Loucy (cell line): ENCODE data around the gene ACOXL.

Experiments used
- H2AFZ ChIP-seq: fragments of 200-600 bp; sonication (generic); 2 replicates; pipeline ENCODE4 v1.6.0; 2016; ENCODE audit warnings: antibody characterized with exemption, mild to moderate bottlenecking, low read length, moderate library complexity
- H3F3A ChIP-seq: fragments of 200-600 bp; 2 replicates; pipeline ENCODE4 v1.6.0; 2016; ENCODE audit warnings: antibody characterized with exemption, low read depth, mild to moderate bottlenecking
- H3K27me3 ChIP-seq: fragments of 200-600 bp; sonication (generic); 2 replicates; pipeline ENCODE4 v1.6.1; 2014; ENCODE audit warnings: low read length, mild to moderate bottlenecking; ENCODE audit not compliant: insufficient read depth, poor library complexity, severe bottlenecking
- H3K36me3 ChIP-seq: fragments of 200-600 bp; sonication (generic); 2 replicates; pipeline ENCODE4 v1.6.1; 2016; ENCODE audit warnings: low read length; ENCODE audit not compliant: insufficient read depth
- H3K4me1 ChIP-seq: fragments of 200-600 bp; sonication (generic); 2 replicates; pipeline ENCODE4 v1.5.1; 2014; ENCODE audit warnings: low read length, mild to moderate bottlenecking; ENCODE audit not compliant: insufficient read depth, poor library complexity, severe bottlenecking
- H3K4me2 ChIP-seq: fragments of 200-600 bp; sonication (generic); 2 replicates; pipeline ENCODE4 v1.6.0; 2014; ENCODE audit warnings: antibody characterized with exemption, low read length, low read depth, mild to moderate bottlenecking; ENCODE audit not compliant: poor library complexity, severe bottlenecking
- H3K4me3 ChIP-seq: fragments of 200-600 bp; sonication (generic); 2 replicates; pipeline ENCODE4 v1.5.1; 2014; ENCODE audit warnings: low read length, mild to moderate bottlenecking, mixed read lengths; ENCODE audit not compliant: poor library complexity, severe bottlenecking
- H3K79me2 ChIP-seq: fragments of 200-600 bp; sonication (generic); 2 replicates; pipeline ENCODE4 v1.6.1; 2014; ENCODE audit warnings: low read length; ENCODE audit not compliant: insufficient read depth
- H3K9ac ChIP-seq: fragments of 200-600 bp; sonication (generic); 2 replicates; pipeline ENCODE4 v1.6.0; 2014; ENCODE audit warnings: mild to moderate bottlenecking, low read depth, low read length, moderate library complexity; ENCODE audit not compliant: poor library complexity, severe bottlenecking
- H3K9me2 ChIP-seq: fragments of 200-600 bp; sonication (generic); replicated peaks from 2 replicates; pipeline ENCODE4 v1.6.1; 2016; ENCODE audit warnings: low read depth, low read length, mixed read lengths
- H3K9me3 ChIP-seq: fragments of 200-600 bp; sonication (generic); 2 replicates; pipeline ENCODE4 v1.6.1; 2014; ENCODE audit warnings: mild to moderate bottlenecking, antibody characterized with exemption, low read length, low read depth; ENCODE audit not compliant: insufficient read depth
- H4K20me1 ChIP-seq: fragments of 200-600 bp; sonication (generic); 2 replicates; pipeline ENCODE4 v1.6.0; 2014; ENCODE audit warnings: antibody characterized with exemption, low read length, mild to moderate bottlenecking; ENCODE audit not compliant: insufficient read depth, poor library complexity, severe bottlenecking
- CTCF ChIP-seq: fragments of 200-600 bp; sonication (generic); conservative IDR thresholded peaks from 2 replicates; pipeline ENCODE4 v1.5.1; 2014; ENCODE audit warnings: mild to moderate bottlenecking, antibody characterized with exemption, low read length
- EZH2phosphoT487 ChIP-seq: fragments of 200-600 bp; IDR thresholded peaks from 2 replicates; pipeline ENCODE4 v1.6.1; 2018; ENCODE audit warnings: antibody characterized with exemption, mild to moderate bottlenecking, moderate library complexity, borderline replicate concordance

The ACOXL gene

DNA sequence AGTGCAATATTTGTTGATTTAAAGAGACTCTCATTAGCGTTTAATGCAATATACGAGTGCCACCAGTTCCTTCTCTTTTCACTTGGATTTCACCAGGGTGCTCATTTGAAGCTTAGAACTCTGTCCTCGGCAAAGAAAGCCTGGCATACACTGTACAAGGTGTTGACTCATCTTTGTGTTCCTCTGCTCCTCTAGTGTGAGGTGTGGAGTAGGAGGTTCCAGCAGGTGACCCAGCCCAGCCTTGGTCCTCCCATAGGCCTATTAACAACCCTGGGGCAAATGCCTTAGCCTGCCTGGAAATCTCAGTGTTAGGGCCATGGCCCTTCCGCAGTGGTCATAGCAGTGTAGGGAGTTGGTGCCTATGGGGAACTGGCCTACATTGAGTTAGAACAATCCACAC lies 408.4 kb downstream of the ACOXL start:
- no peaks in the 10 kb centered on the region for H3K9me2 ChIP-seq
- H3K4me1 ChIP-seq = peaks cover 69% of the 10 kb centered on the region
- H3K36me3 ChIP-seq = peaks cover 4% of the 10 kb centered on the region; the same call in 1 of the 2 replicates
- no peaks in the 10 kb centered on the region for H3F3A ChIP-seq
- no peak overlapping the region for H3K9ac ChIP-seq
- H3K9me3 ChIP-seq = no peaks in the 10 kb centered on the region
- H3K4me2 ChIP-seq = no peak overlapping the region
- no peak overlapping the region for H2AFZ ChIP-seq
- peaks cover 45% of the 10 kb centered on the region for H3K79me2 ChIP-seq
- H3K27me3 ChIP-seq = no peaks in the 10 kb centered on the region
- H4K20me1 ChIP-seq = no peaks in the 10 kb centered on the region
- no peak overlapping the region for H3K4me3 ChIP-seq
- no peak for TF ChIP-seq CTCF
- no peak for TF ChIP-seq EZH2phosphoT487

GRCh38 chr2:111142101-111142500 lies 409.7 kb downstream of the ACOXL start:
- Histone ChIP-seq H3K9me2 (no peaks in the 10 kb centered on the region), H3K36me3 (peaks cover 4% of the 10 kb centered on the region; the same call in 1 of the 2 replicates), H3K9ac (peak overlapping the region; percentile 55), H4K20me1 (no peaks in the 10 kb centered on the region), H3F3A (no peaks in the 10 kb centered on the region), H3K4me3 (peak overlapping the region; percentile 50), H3K9me3 (no peaks in the 10 kb centered on the region), H3K27me3 (no peaks in the 10 kb centered on the region), H3K4me1 (peaks cover 68% of the 10 kb centered on the region), H2AFZ (no peak overlapping the region), H3K4me2 (peak overlapping the region; percentile 77), H3K79me2 (peaks cover 34% of the 10 kb centered on the region)
- no peak for TF ChIP-seq CTCF
- no peak for TF ChIP-seq EZH2phosphoT487

DNA sequence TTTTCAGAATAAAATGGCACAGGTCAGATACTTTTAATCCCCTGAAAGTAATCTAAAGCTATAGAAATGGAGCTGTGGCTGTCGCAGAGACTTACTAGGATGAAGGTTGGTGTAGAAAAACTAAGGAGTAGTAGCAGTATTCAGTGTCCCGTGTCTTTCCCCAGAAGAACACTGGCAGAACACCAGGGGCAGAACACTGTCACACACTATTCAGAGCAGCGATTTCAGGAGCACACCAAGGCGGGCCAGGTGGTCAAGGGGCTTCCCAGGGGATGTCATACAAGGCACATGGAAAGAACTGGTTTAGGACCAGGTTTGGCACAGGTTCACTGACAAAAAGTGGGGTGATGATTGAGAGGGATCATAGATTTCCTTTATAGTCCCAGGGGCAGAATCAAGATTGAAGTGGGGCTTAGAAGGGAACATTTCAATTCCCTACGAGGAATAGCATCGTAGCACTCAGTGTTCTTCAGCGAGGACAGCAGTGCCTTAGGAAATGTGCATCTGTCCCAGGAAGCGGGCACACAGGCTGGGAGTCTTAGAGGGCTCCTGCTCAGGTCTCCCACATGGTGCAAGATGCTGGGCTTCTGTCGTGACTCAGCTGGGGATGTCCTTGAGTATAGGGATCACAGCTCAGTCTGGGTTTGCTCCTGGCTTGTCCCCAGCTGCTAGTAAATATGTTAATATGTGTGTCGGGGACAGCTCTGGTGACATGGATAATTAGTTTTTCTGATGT lies 410.9 kb downstream of the ACOXL start:
- Histone ChIP-seq H3K9ac (peak overlapping the region; percentile 55), H4K20me1 (no peaks in the 10 kb centered on the region), H3K9me2 (no peaks in the 10 kb centered on the region), H3K36me3 (peaks cover 4% of the 10 kb centered on the region; the same call in 1 of the 2 replicates), H3F3A (no peaks in the 10 kb centered on the region), H3K4me3 (peak overlapping the region; percentile 50), H3K79me2 (peaks cover 29% of the 10 kb centered on the region), H2AFZ (no peak overlapping the region), H3K27me3 (no peaks in the 10 kb centered on the region), H3K4me1 (peaks cover 74% of the 10 kb centered on the region), H3K9me3 (no peaks in the 10 kb centered on the region), H3K4me2 (peak overlapping the region; percentile 77)
- no peak for TF ChIP-seq CTCF
- TF ChIP-seq EZH2phosphoT487 = no peak
